Thyroid gland (tissue), 4 donors: ENCODE data around the gene TGM5. TPM values are rescaled to one million over a fixed set of nuclear protein-coding genes. Genes with fewer than 3 reads are reported as not detected.

Source experiments
- DNase-seq, 2 donors: peaks; one replicate each; pipeline ENCODE4 v3.0.0-alpha.2; 2019
- H3K27ac ChIP-seq, 3 donors: fragments of 200-600 bp; sonication (generic); 1 replicate in 2 of 3; 2 replicates in 1 of 3; pipeline ENCODE4 v1.5.1; 2016 to 2019; ENCODE audit warnings: mild to moderate bottlenecking in 1 of 3, moderate library complexity in 1 of 3
- H3K27me3 ChIP-seq: fragments of 200-600 bp; sonication (generic); one replicate; pipeline ENCODE4 v1.5.1; 2019
- H3K36me3 ChIP-seq, 2 donors: fragments of 200-600 bp; sonication (generic); one replicate each; pipeline ENCODE4 v1.5.1; 2016 to 2019
- H3K4me1 ChIP-seq, 2 donors: fragments of 200-600 bp; sonication (generic); one replicate each; pipeline ENCODE4 v1.5.1; 2017 to 2019
- H3K4me3 ChIP-seq, 3 donors: fragments of 200-600 bp; sonication (generic); replicated peaks in 1 of 3; 1 replicate in 2 of 3; 2 replicates in 1 of 3; pipeline ENCODE4 v1.5.1; 2016; ENCODE audit warnings: mild to moderate bottlenecking in 1 of 3
- H3K9me3 ChIP-seq: fragments of 200-600 bp; sonication (generic); one replicate; pipeline ENCODE4 v1.5.1; 2017
- POLR2A ChIP-seq, 2 donors: fragments of 450-650 bp; IDR thresholded peaks; one replicate each; pipeline ENCODE4 v1.6.1; 2017; ENCODE audit warnings: antibody characterized with exemption in 2 of 2, mild to moderate bottlenecking in 2 of 2, moderate library complexity in 1 of 2
- WGBS, 2 donors: methylation state at CpG; one replicate each; pipeline ENCODE4 v1.1.5; 2017; 5-methylcytosine and 5-hydroxymethylcytosine counted together
- intact Hi-C: fragments of 100-400 bp; cut with DNase I; formaldehyde crosslinking; loops from one replicate; pipeline ENCODE4 v1.15.1; 2023
- total RNA-seq, 4 donors: library from RNA; depleted of rRNA; stranded (reverse); fragments of >200 nt; gene quantifications; one replicate each; pipeline ENCODE4 v1.2.3, GENCODE V29; 2016
- TF ChIP-seq, protein P1 (sequence below), 6 experiments: fragments of 200-600 bp in 3 of 6; fragments of 450-650 bp in 3 of 6; sonication (generic) in 3 of 6; IDR thresholded peaks; one replicate each; pipeline ENCODE4 v1.5.1; 2016 to 2019; ENCODE audit warnings: antibody characterized with exemption in 6 of 6, mild to moderate bottlenecking in 2 of 6, inconsistent platforms in 1 of 6, moderate library complexity in 1 of 6

TGM5 gene
- total RNA-seq, 4 donors from 2014 or later: not detected

DNA sequence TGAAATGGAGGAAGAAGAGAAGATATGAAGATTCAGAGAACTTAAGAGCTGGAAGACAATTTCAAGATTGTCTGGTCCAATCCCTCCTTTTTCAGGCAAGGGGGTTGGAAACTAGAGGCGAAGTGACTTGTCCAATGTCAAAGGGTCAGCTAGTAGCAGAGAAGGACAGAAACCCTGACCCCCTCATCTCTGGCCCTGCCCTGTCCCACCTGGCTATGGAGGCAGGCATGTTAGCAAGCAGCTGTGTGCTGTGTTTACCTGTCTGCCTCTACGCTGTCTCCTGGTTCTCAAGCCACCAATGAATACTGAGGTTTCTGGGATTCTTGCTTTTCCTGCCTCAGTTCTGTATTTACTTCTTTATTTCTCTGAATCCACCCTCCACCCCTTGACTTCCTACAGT lies 342 bp downstream of the TGM5 start:
- TF ChIP-seq, protein P1, sequence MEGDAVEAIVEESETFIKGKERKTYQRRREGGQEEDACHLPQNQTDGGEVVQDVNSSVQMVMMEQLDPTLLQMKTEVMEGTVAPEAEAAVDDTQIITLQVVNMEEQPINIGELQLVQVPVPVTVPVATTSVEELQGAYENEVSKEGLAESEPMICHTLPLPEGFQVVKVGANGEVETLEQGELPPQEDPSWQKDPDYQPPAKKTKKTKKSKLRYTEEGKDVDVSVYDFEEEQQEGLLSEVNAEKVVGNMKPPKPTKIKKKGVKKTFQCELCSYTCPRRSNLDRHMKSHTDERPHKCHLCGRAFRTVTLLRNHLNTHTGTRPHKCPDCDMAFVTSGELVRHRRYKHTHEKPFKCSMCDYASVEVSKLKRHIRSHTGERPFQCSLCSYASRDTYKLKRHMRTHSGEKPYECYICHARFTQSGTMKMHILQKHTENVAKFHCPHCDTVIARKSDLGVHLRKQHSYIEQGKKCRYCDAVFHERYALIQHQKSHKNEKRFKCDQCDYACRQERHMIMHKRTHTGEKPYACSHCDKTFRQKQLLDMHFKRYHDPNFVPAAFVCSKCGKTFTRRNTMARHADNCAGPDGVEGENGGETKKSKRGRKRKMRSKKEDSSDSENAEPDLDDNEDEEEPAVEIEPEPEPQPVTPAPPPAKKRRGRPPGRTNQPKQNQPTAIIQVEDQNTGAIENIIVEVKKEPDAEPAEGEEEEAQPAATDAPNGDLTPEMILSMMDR (IDR thresholded peaks at IDR 0.05): no peak
- no peak for TF ChIP-seq POLR2A (IDR thresholded peaks at IDR 0.05)
- Histone ChIP-seq H3K9me3 (no peaks in the 10 kb centered on the region), H3K27ac (no peak overlapping the region), H3K27me3 (no peaks in the 10 kb centered on the region), H3K4me1 (no peaks in the 10 kb centered on the region), H3K4me3 (no peak overlapping the region), H3K36me3 (no peaks in the 10 kb centered on the region)
- WGBS, 2 donors: 96 to 98% methylated on average over 2 of the region's 2 CpGs
- DNase-seq: no peak
- intact Hi-C loops: no loop called here

DNA sequence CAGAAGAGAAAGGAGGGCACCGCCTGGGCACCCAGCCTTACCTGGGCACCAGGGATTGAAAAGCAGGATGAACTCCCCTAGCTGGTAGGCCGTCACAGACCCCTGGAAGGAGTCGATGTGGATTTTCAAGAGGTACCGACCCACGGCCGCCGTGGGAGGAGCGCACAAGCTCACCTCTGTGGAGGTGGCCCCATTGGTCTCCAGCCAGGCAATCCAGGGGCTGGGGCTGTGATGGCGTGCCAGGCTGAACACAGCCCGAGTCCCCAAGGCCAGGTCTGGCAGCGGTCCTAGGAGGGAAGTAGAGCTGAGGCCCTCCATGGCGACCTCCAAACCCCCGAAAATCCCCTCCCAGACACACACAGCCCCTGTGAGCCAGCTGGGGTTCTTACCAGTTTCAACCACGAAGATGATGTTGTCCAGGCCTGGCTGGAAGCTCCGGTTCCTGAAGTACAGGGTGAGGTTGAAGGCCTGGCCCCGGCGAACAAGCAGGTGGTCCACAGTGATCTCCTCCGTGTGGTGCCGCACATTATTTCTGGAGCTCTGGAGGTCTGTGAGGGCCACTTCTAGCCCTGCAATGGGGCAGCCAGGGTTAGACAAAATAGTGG lies 6.6 kb downstream of the TGM5 start:
- Histone ChIP-seq H3K4me3 (no peak overlapping the region), H3K4me1 (no peaks in the 10 kb centered on the region), H3K27me3 (no peaks in the 10 kb centered on the region), H3K9me3 (no peaks in the 10 kb centered on the region), H3K36me3 (no peaks in the 10 kb centered on the region), H3K27ac (no peak overlapping the region)
- 87 to 93% methylated on average over 4 to 18 of the region's 19 CpGs for WGBS, 2 donors
- TF ChIP-seq, protein P1 (IDR thresholded peaks at IDR 0.05): no peak
- TF ChIP-seq POLR2A (IDR thresholded peaks at IDR 0.05): no peak
- no peak for DNase-seq
- intact Hi-C loops: no loop called here

DNA sequence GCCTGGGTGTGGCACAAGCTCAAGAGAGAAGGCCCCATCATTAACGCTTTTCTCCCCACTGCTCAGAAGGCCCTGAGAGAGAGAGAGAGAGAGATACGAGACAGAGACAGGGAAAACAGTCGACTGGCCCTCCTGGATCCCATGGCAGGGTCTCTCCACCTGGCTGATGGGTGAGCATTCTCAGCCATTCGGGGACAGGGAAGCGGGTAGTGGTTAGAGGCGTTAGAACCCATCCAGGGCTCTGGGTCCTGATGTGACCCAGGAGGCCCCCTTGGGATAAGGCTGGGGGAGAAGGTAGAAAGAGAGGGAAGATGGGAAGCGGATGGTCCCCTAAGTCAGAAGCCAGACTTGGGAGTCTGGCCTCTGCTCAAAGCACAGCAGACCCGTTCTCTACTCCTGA lies 7.9 kb downstream of the TGM5 start:
- DNase-seq: no peak
- H3K4me1 ChIP-seq: peaks cover 0 to 4% of the 10 kb centered on the region in 2 donors
- WGBS, 2 donors: 89 to 98% methylated on average over 7 to 8 of the region's 8 CpGs
- intact Hi-C loops: no loop called here
- TF ChIP-seq, protein P1 (IDR thresholded peaks at IDR 0.05): no peak
- no peak for TF ChIP-seq POLR2A (IDR thresholded peaks at IDR 0.05)
- no peak overlapping the region for H3K4me3 ChIP-seq
- H3K27ac ChIP-seq: no peak overlapping the region
- H3K9me3 ChIP-seq: no peaks in the 10 kb centered on the region
- H3K27me3 ChIP-seq: no peaks in the 10 kb centered on the region
- no peaks in the 10 kb centered on the region for H3K36me3 ChIP-seq

DNA sequence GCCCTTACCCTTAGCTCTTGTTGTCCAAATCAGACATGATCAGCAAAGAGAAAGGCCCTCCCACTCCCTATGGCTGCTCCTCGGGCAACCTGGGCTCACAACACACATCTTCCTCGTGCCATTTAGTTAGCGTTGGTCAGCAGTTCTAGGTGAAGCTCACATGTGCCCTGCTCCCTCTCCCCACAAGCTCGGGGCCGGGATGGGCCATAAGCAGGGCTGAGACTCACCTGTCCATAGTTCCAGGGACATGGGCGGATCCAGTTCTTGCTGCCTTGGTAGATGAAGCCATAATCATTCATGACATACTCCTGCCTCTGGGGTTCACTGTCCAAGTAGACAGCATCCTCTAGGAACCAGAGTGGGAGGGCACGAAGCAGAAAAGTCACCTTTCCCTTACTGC lies 10.4 kb downstream of the TGM5 start:
- WGBS, 2 donors: 88 to 89% methylated on average over 7 of the region's 7 CpGs
- Histone ChIP-seq H3K27ac (no peak overlapping the region), H3K36me3 (no peaks in the 10 kb centered on the region), H3K9me3 (no peaks in the 10 kb centered on the region), H3K4me1 (peaks cover 0 to 7% of the 10 kb centered on the region in 2 donors), H3K4me3 (no peak overlapping the region), H3K27me3 (no peaks in the 10 kb centered on the region)
- TF ChIP-seq, protein P1 (IDR thresholded peaks at IDR 0.05): no peak
- TF ChIP-seq POLR2A (IDR thresholded peaks at IDR 0.05): no peak
- DNase-seq: no peak
- intact Hi-C loops: no loop called here

DNA sequence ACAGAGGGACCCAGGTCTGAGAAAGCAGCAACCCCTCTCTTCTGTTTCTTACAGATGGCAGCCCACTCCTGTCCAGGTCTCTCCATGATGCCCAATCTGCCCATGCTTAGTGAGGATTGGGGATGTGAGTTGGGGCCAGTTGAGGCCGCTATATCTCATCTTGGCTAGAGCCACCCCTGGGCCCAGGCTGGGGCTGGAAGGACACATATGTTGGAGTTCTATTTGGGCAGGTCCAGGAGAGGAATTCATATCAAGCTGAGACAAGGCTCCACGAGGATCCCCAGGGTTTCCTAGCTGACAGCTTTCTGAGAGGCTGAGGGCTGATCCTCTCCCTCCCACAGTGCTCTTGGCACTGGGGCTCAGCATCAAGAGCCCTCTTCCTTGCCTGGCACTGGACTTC lies 11.4 kb downstream of the TGM5 start:
- H3K36me3 ChIP-seq: no peaks in the 10 kb centered on the region
- no peak overlapping the region for H3K27ac ChIP-seq
- intact Hi-C loops: no loop called here
- no peak overlapping the region for H3K4me3 ChIP-seq
- TF ChIP-seq, protein P1 (IDR thresholded peaks at IDR 0.05): no peak
- TF ChIP-seq POLR2A (IDR thresholded peaks at IDR 0.05): no peak
- WGBS, 2 donors: 57 to 80% methylated on average over 2 of the region's 2 CpGs
- H3K27me3 ChIP-seq: no peaks in the 10 kb centered on the region
- DNase-seq: no peak
- peaks cover 0 to 7% of the 10 kb centered on the region in 2 donors for H3K4me1 ChIP-seq
- no peaks in the 10 kb centered on the region for H3K9me3 ChIP-seq
